Ishikawa (cell line): ENCODE measurements around the gene PLXNA2.

Experiments used
- EP300 ChIP-seq: IDR thresholded peaks from 2 replicates; pipeline ENCODE4 v1.6.1; 2012; ENCODE audit warnings: borderline replicate concordance
- FOXM1 ChIP-seq: IDR thresholded peaks from 2 replicates; pipeline ENCODE4 v1.6.1; 2012; ENCODE audit warnings: low read depth, borderline replicate concordance
- MAX ChIP-seq: IDR thresholded peaks from 2 replicates; pipeline ENCODE4 v1.6.1; 2012
- NFIC ChIP-seq: IDR thresholded peaks from 2 replicates; pipeline ENCODE4 v1.6.1; 2012
- REST ChIP-seq: IDR thresholded peaks from 2 replicates; pipeline ENCODE4 v1.6.1; 2012; ENCODE audit warnings: low read depth, mild to moderate bottlenecking
- TAF1 ChIP-seq: IDR thresholded peaks from 2 replicates; pipeline ENCODE4 v1.6.1; 2012; ENCODE audit warnings: low read depth, mild to moderate bottlenecking
- TCF12 ChIP-seq: IDR thresholded peaks from 2 replicates; pipeline ENCODE4 v1.6.1; 2012; ENCODE audit warnings: low read depth
- USF1 ChIP-seq: IDR thresholded peaks from 2 replicates; pipeline ENCODE4 v1.6.1; 2012

GRCh38 chr1:208276757-208277435 is 32.7 kb upstream of the PLXNA2 start:
- TF ChIP-seq USF1 (no peak), EP300 (no peak), NFIC (no peak), FOXM1 (no peak), REST (no peak), TCF12 (no peak), TAF1 (no peak), MAX (no peak)
